ENCODE measurements around the gene LUZP1. TPM values are rescaled to one million over a fixed set of nuclear protein-coding genes. Genes with fewer than 3 reads are reported as not detected.

Gene LUZP1
- total RNA-seq, 1 donor from 2014 or later, result 29.9 TPM

DNA sequence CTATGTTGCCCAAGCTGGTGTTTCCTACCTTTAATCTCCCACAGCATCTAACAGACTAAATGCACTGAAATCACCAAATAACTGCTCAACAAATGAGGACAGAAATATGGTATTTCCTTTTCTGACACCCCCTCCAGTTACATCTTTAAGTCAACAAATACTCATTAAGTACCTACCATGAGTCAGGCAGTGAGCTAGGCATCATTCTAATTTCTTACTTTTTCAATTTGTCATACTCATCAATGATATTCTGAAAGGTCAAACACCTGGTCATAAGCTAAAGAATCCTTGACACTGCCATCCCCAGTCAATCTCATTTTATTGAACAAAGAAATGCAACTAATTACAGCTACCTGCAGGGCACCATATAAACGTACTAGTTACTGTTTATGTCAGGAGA is 36.6 kb downstream of the LUZP1 start:
- H3K27me3 ChIP-seq (ENCODE audit: low read depth), result no peaks in the 10 kb centered on the region
- no peak for DNase-seq
- no peak overlapping the region for H3K27ac ChIP-seq (replicated peaks)
- H3K4me3 ChIP-seq, result no peak overlapping the region
- TF ChIP-seq, protein P1, sequence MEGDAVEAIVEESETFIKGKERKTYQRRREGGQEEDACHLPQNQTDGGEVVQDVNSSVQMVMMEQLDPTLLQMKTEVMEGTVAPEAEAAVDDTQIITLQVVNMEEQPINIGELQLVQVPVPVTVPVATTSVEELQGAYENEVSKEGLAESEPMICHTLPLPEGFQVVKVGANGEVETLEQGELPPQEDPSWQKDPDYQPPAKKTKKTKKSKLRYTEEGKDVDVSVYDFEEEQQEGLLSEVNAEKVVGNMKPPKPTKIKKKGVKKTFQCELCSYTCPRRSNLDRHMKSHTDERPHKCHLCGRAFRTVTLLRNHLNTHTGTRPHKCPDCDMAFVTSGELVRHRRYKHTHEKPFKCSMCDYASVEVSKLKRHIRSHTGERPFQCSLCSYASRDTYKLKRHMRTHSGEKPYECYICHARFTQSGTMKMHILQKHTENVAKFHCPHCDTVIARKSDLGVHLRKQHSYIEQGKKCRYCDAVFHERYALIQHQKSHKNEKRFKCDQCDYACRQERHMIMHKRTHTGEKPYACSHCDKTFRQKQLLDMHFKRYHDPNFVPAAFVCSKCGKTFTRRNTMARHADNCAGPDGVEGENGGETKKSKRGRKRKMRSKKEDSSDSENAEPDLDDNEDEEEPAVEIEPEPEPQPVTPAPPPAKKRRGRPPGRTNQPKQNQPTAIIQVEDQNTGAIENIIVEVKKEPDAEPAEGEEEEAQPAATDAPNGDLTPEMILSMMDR (IDR thresholded peaks at IDR 0.05; ENCODE audit: borderline replicate concordance), result no peak
- peaks cover 32% of the 10 kb centered on the region for H3K4me1 ChIP-seq
- no peaks in the 10 kb centered on the region for H3K9me3 ChIP-seq (replicated peaks)
- H3K36me3 ChIP-seq, result no peaks in the 10 kb centered on the region
- intact Hi-C loops (cut with micrococcal nuclease), result no loop called here

GRCh38 chr1:23129846-23130245 is 38.8 kb downstream of the LUZP1 start:
- Histone ChIP-seq H3K9me3 (replicated peaks) (no peaks in the 10 kb centered on the region), H3K27me3 (ENCODE audit: low read depth) (no peaks in the 10 kb centered on the region), H3K27ac (replicated peaks) (no peak overlapping the region), H3K4me1 (peaks cover 54% of the 10 kb centered on the region), H3K36me3 (no peaks in the 10 kb centered on the region), H3K4me3 (no peak overlapping the region)
- intact Hi-C loops (cut with micrococcal nuclease), result no loop called here
- DNase-seq, result no peak
- TF ChIP-seq, protein P1 (IDR thresholded peaks at IDR 0.05; ENCODE audit: borderline replicate concordance), result no peak

DNA sequence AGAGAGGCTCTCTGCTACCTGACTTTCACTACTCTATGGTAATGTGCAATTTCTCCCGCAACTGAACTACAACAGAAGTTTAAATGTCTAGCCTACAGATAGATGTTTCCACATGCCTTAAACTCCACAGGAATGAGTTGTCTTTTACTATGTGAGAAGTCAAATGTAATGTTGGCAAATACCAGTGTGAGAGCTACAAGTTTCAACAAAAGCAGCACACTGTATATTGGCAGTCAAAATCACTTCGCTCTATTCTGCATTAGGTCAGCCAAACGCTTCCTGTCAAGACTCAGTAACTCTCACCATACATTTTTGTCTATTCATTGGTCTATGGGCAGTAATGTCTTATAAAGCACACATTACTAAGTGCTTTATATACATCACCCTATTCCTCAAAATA is 41.9 kb downstream of the LUZP1 start:
- peaks cover 69% of the 10 kb centered on the region for H3K4me1 ChIP-seq

DNA sequence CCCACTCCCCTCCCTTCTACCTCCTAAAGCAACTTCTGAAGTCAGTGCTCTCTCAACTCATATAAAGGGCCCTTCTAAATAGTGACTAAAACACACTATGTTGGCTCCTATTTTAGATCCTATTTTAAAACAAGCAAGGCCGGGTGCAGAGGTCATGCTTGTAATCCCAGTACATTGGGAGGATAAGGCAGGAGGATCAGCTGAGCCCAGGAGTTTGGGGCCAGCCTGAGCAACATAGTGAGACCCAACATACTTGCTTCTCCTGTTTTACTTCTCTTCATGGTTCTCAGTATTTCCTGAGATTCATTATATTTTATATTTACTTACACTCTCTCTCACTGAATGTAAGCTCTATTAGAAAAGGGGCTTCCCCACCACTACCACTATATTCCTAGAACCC is 42.5 kb downstream of the LUZP1 start:
- no peaks in the 10 kb centered on the region for H3K9me3 ChIP-seq (replicated peaks)
- H3K27me3 ChIP-seq (ENCODE audit: low read depth), result no peaks in the 10 kb centered on the region
- H3K4me1 ChIP-seq, result peaks cover 71% of the 10 kb centered on the region
- TF ChIP-seq, protein P1 (IDR thresholded peaks at IDR 0.05; ENCODE audit: borderline replicate concordance), result no peak
- intact Hi-C loops (cut with micrococcal nuclease), result no loop called here
- no peak overlapping the region for H3K27ac ChIP-seq (replicated peaks)
- H3K36me3 ChIP-seq, result no peaks in the 10 kb centered on the region
- DNase-seq, result no peak
- H3K4me3 ChIP-seq, result no peak overlapping the region

More for the DNA sequence above, 41.9 kb downstream of the LUZP1 start:
- H3K36me3 ChIP-seq, result no peaks in the 10 kb centered on the region
- DNase-seq, result no peak
- intact Hi-C loops (cut with micrococcal nuclease), result no loop called here
- no peak overlapping the region for H3K27ac ChIP-seq (replicated peaks)
- no peaks in the 10 kb centered on the region for H3K27me3 ChIP-seq (ENCODE audit: low read depth)
- H3K4me3 ChIP-seq, result no peak overlapping the region
- TF ChIP-seq, protein P1 (IDR thresholded peaks at IDR 0.05; ENCODE audit: borderline replicate concordance), result no peak
- no peaks in the 10 kb centered on the region for H3K9me3 ChIP-seq (replicated peaks)

DNA sequence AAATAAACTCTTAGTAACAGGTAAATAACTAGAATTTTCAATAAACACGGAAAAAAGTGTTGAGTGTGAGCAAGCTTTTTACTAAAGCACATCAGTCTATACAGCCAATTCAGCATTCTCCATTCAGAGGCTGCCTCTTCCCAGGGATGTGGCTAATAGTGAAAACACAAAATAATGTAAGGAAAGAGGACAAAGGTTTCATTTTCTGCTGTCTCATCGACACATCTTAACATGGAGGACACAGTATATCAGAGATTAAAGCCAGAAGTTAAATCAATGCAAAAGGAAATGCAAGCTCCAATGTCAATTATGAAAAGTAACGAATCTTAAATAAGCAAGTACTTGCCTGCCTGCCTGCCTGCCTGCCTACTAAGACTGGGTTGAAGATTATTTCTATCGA is 43.2 kb downstream of the LUZP1 start:
- Histone ChIP-seq H3K36me3 (no peaks in the 10 kb centered on the region), H3K27ac (replicated peaks) (no peak overlapping the region), H3K27me3 (ENCODE audit: low read depth) (no peaks in the 10 kb centered on the region), H3K9me3 (replicated peaks) (no peaks in the 10 kb centered on the region), H3K4me1 (peaks cover 74% of the 10 kb centered on the region), H3K4me3 (no peak overlapping the region)
- intact Hi-C loops (cut with micrococcal nuclease), result no loop called here
- no peak for DNase-seq
- TF ChIP-seq, protein P1 (IDR thresholded peaks at IDR 0.05; ENCODE audit: borderline replicate concordance), result no peak

All from left ventricle myocardium inferior (tissue), 1 donor.